GM21390 (cell line): ENCODE data around the gene SIRT3.
"Not testable (repeated sequence)": the region's sequence is repeated elsewhere in the genome, so short reads cannot be mapped to it uniquely, and the experiment has no call there.

Experiments
- ATAC-seq: cut with Tn5 transposase; IDR thresholded peaks from one replicate; pipeline ENCODE4 v1.9.1; 2021; ENCODE audit not compliant: unreplicated experiment

The SIRT3 gene

GRCh38 chr11:180242-180641, 55.9 kb downstream of the SIRT3 start:
- not testable (repeated sequence) for ATAC-seq
